AG09309 (cell line): ENCODE data around the gene ADAMTS3.

Experiments used
- DNase-seq: peaks from one replicate; pipeline ENCODE4 v3.0.0-alpha.2; 2010; ENCODE audit warnings: low read depth
- H3K4me3 ChIP-seq: 2 replicates; pipeline ENCODE4 v1.5.1; 2011; ENCODE audit warnings: mild to moderate bottlenecking, low read depth, low read length, moderate library complexity; ENCODE audit not compliant: control insufficient read depth
- TF ChIP-seq, protein P1 (sequence below): IDR thresholded peaks from 2 replicates; pipeline ENCODE4 v1.5.1; 2011; ENCODE audit warnings: mild to moderate bottlenecking, low read depth, low read length, inconsistent platforms; ENCODE audit not compliant: insufficient read depth, control insufficient read depth; ENCODE audit errors: missing control alignments

Gene ADAMTS3

DNA sequence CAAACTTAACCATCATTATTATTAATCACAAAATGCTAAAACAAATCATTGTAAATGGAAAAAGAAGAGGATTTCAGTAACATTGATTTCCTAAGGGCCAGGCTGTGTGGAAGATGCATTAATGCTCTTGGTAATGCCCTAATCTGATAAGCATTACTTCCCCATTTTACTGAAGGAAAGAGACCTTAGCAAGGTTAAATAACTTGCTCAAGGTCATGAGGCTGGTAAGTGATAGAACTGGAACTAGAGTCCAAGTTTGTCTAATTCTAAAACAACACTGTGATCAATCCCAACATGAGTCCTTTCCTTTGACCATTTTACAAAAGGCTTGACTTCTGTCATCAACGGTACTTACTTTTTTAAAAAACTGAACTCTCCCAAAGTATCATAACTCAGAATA, 32.6 kb downstream of the ADAMTS3 start:
- no peak for DNase-seq
- H3K4me3 ChIP-seq: no peak overlapping the region
- TF ChIP-seq, protein P1, sequence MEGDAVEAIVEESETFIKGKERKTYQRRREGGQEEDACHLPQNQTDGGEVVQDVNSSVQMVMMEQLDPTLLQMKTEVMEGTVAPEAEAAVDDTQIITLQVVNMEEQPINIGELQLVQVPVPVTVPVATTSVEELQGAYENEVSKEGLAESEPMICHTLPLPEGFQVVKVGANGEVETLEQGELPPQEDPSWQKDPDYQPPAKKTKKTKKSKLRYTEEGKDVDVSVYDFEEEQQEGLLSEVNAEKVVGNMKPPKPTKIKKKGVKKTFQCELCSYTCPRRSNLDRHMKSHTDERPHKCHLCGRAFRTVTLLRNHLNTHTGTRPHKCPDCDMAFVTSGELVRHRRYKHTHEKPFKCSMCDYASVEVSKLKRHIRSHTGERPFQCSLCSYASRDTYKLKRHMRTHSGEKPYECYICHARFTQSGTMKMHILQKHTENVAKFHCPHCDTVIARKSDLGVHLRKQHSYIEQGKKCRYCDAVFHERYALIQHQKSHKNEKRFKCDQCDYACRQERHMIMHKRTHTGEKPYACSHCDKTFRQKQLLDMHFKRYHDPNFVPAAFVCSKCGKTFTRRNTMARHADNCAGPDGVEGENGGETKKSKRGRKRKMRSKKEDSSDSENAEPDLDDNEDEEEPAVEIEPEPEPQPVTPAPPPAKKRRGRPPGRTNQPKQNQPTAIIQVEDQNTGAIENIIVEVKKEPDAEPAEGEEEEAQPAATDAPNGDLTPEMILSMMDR: no peak

DNA sequence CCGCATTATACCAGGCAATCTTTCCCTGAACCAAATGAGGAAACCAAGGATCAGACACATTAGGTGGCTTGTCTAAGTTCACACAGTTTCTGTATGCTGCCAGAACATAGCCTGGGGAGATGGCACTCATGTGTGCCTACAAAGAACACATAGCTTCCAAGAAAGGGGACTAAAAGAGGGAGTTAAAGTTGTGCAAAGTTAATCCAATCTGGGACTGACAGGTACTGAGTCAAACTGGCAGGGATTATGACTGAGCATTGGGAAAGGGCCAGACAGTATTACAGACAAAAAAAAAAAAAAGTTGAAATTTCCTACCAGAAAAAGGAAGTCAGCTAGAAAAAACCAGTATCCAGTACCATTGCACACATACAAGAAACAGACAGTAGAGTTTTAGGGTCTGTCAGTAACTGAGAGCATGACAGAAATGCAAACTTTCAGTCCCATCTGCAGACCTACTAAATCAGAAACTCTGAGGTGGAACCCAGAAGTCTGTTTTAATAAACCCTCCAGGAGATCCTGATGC, 37.2 kb downstream of the ADAMTS3 start:
- TF ChIP-seq, protein P1: no peak
- no peak for DNase-seq

DNA sequence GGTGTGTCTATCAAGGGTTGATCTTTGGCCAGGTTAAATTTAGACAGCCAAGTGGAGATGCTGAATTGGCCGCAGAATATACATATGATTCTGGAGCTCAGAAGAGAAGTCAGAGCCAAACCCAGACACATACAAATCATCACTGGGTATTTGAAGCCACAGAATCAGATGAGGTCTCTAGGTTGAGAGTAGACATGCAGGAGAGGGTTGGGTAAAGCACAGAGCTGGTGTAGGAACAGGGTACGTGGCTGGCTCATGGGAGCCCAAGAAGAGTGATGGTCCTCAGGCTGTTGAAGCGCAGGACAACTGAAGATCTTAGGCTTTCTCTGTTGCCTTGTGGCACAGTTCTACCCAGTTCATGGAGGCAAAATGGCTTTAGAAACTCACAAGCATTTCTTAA, 37.7 kb downstream of the ADAMTS3 start:
- TF ChIP-seq, protein P1: no peak
- no peak overlapping the region for H3K4me3 ChIP-seq
- DNase-seq: no peak

More for the DNA sequence above, 37.2 kb downstream of the ADAMTS3 start:
- no peak overlapping the region for H3K4me3 ChIP-seq

DNA sequence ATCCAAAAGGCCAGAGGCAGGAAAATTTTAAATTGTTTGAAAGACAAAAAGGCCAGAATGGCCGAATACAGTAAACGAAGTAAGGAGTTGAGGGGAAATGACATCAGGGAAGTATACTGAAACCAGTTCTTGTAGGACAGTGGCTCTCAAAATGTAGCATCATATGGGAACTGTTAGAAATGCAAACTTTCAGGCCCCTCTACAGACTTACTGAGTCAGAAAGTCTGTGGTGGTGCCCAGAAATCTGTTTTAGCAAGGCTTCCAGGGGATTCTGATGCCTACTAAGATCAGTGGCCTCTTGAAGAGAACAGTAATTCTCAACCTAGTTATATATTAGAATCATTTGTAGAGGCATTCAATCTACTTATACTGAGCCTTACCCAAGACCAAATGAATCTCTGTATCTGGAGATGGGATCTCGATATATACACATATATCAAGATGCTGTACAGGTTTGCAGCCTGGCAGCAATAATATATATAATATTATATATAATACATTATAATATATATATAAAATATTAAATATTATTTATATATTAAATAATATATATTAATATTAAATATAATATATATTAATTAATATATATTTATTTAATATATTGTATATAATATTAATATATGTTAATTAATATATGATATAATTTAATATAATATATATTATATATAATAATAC, 39.7 kb downstream of the ADAMTS3 start:
- TF ChIP-seq, protein P1: no peak
- DNase-seq: no peak
- no peak overlapping the region for H3K4me3 ChIP-seq

DNA sequence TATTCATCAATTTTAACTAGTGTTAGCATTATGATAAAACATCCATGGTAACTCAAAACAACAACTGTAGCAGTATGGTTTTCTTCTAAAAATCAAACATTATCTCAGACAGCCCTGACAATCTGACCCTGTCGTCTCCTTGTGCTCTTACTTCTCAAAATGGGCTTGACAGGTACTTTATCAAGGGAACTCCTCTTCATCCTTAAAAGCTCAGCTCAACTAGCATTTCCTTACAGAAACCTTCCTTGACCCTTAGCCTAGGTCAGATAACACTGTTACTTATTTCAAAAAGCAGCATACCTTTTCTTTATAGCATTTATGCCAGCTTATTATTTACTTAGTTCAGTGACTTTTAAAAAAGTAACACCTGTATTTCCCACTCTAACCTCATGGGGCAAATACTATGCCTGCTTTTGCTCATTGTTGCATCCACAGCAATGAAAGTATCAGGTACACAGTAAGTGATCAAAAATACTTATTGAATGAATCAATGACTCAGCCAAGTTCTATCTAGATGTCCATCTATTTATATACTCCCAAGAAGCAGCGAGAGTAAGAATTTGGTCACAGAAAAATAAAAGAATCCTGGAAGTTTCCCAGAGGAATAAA, 41.9 kb downstream of the ADAMTS3 start:
- H3K4me3 ChIP-seq: no peak overlapping the region
- TF ChIP-seq, protein P1: no peak
- DNase-seq: no peak

DNA sequence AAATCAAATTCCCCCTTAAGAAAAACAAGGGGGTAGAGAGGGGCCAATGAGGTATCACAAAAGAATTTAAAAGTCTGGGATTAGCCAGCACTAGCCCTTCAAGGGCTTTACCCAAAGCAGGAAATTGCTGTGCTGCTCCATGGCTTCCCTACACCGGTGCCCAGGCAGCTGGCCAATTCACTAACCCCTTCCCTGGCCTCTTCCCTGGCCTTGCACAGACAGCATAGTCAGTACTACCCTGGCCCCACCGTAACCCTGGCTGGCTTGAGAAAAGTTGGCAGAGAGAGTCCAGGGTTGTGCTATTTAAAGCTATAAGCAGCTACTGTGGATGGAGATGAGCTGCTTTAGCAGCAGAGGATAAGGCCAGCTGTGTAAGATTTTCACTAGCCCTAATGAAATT, 43.1 kb downstream of the ADAMTS3 start:
- peak; percentile 20 for DNase-seq
- TF ChIP-seq, protein P1: no peak
- H3K4me3 ChIP-seq: no peak overlapping the region
